HepG2 (cell line): Measurements from ENCODE around the gene MAP3K3. TPM values are rescaled to one million over a fixed set of nuclear protein-coding genes. Genes with fewer than 3 reads are reported as not detected.

Experiments
- ATAC-seq: fragments of 200-7000 bp; cut with Tn5 transposase; 3 replicates; pipeline ENCODE4 v1.9.1; 2020; ENCODE audit warnings: mild to moderate bottlenecking, moderate library complexity
- BruUV-seq: library from RNA; stranded (reverse); fragments of 400-500 nt; replicated peaks from 2 replicates; lab custom pipeline; 2021; lab: Mats Ljungman, UMichigan
- CTCF ChIA-PET: fragments of 300-600 bp; formaldehyde crosslinking; extraction: SDS; loops from one replicate; lab custom pipeline; 2021; ENCODE audit warnings: low total read pairs, inconsistent platforms, low intra/inter-chr PET ratio; lab: Yijun Ruan, JAX
- POLR2A ChIA-PET: fragments of 350-600 bp; sonication (Branson Sonifier 250); formaldehyde crosslinking; loops from one replicate; lab custom pipeline; 2020; ENCODE audit warnings: antibody characterized with exemption, inconsistent platforms; lab: Yijun Ruan, JAX
- DNase-seq: peaks from one replicate; pipeline ENCODE4 v3.0.0-alpha.2; 2015; ENCODE audit warnings: low spot score
- FAIRE-seq: peaks from 3 replicates; lab custom pipeline; 2011; peaks lifted over from hg19 to GRCh38; lab: Jason Lieb, UNC
- H2AFZ ChIP-seq: one replicate; pipeline ENCODE4 v1.6.1; 2011; ENCODE audit warnings: low read length, inconsistent platforms
- H3K27ac ChIP-seq: fragments of 300-600 bp; 3 replicates; pipeline ENCODE4 v1.8.0; 2011; ENCODE audit warnings: mixed run types, mild to moderate bottlenecking, mixed read lengths, low read length, inconsistent platforms; ENCODE audit not compliant: insufficient read depth; ENCODE audit errors: extremely low read length
- H3K27me3 ChIP-seq, 2 experiments: fragments of 200-600 bp in 1 of 2; 2 replicates in 1 of 2; 3 replicates in 1 of 2; pipeline versions ENCODE4 v1.6.0 to v1.8.0; 2011; ENCODE audit warnings: low read length in 2 of 2, mild to moderate bottlenecking in 2 of 2, moderate library complexity in 2 of 2, inconsistent platforms in 1 of 2; ENCODE audit not compliant: insufficient read depth in 2 of 2, control insufficient read depth in 1 of 2
- H3K36me3 ChIP-seq, 2 experiments: fragments of 200-600 bp in 1 of 2; replicated peaks in 1 of 2; 2 replicates in 1 of 2; 3 replicates in 1 of 2; pipeline versions ENCODE4 v1.5.1 to v1.8.0; 2011; ENCODE audit warnings: low read length in 2 of 2, inconsistent platforms in 1 of 2; ENCODE audit not compliant: insufficient read depth in 2 of 2, control insufficient read depth in 1 of 2
- H3K4me1 ChIP-seq: 2 replicates; pipeline ENCODE4 v1.5.1; 2012; ENCODE audit warnings: low read length, inconsistent platforms; ENCODE audit not compliant: insufficient read depth
- H3K4me2 ChIP-seq: 2 replicates; pipeline ENCODE4 v1.6.0; 2011; ENCODE audit warnings: low read depth, low read length, inconsistent platforms
- H3K4me3 ChIP-seq, 3 experiments: fragments of 200-600 bp in 1 of 3; sonication (generic), shearing (Covaris generic) in 1 of 3; replicated peaks in 1 of 3; 2 replicates each; pipeline ENCODE4 v1.5.1; 2011 to 2016; ENCODE audit warnings: low read length in 3 of 3, inconsistent platforms in 2 of 3, low read depth in 2 of 3, mild to moderate bottlenecking in 2 of 3, control low read depth in 1 of 3, mixed read lengths in 1 of 3; ENCODE audit not compliant: insufficient read depth in 1 of 3
- H3K79me2 ChIP-seq: one replicate; pipeline ENCODE4 v1.6.1; 2011; ENCODE audit warnings: low read length, inconsistent platforms; ENCODE audit not compliant: insufficient read depth
- H3K9ac ChIP-seq: 2 replicates; pipeline ENCODE4 v1.6.0; 2011; ENCODE audit warnings: mild to moderate bottlenecking, low read depth, low read length, inconsistent platforms; ENCODE audit not compliant: insufficient read depth
- H3K9me3 ChIP-seq: 2 replicates; pipeline ENCODE4 v1.5.1; 2012; ENCODE audit warnings: mild to moderate bottlenecking, low read length
- H4K20me1 ChIP-seq: 2 replicates; pipeline ENCODE4 v1.6.0; 2011; ENCODE audit warnings: inconsistent platforms, mild to moderate bottlenecking, low read length, moderate library complexity; ENCODE audit not compliant: insufficient read depth
- AKNA ChIP-seq: sonication (generic); formaldehyde crosslinking; IDR thresholded peaks from 2 replicates; pipeline ENCODE4 v1.4.0; 2020; ENCODE audit warnings: missing genetic modification reagents, borderline replicate concordance
- YEATS4 ChIP-seq: sonication (generic); formaldehyde crosslinking; IDR thresholded peaks from 2 replicates; pipeline ENCODE4 v1.4.0; 2020; ENCODE audit warnings: missing genetic modification reagents, borderline replicate concordance
- ZFP82 ChIP-seq: sonication (generic); formaldehyde crosslinking; IDR thresholded peaks from 2 replicates; pipeline ENCODE4 v1.5.1; 2020; ENCODE audit warnings: mild to moderate bottlenecking, missing genetic modification reagents, borderline replicate concordance
- WGBS: methylation state at CpG from one replicate; pipeline ENCODE4 v1.1.6; 2017; ENCODE audit warnings: low lambda C conversion rate; 5-methylcytosine and 5-hydroxymethylcytosine counted together
- in situ Hi-C: cut with HindIII; loops from 2 replicates; pipeline ENCODE4 v1.10.0; 2017; ENCODE audit warnings: low pct_unique_long_range_greater_than_20kb; ENCODE audit not compliant: extremely low pct_ligation_motif_present
- intact Hi-C: fragments of 100-400 bp; cut with micrococcal nuclease; formaldehyde crosslinking; loops from one replicate; pipeline ENCODE4 v1.10.0; 2022; ENCODE audit not compliant: unreplicated experiment
- polyA plus RNA-seq, 8 experiments: library from polyadenylated mRNA; depleted of rRNA in 3 of 8; stranded (reverse) in 7 of 8; unstranded in 1 of 8; fragments of >200 nt; fragmentation: Illumina TruSeq in 4 of 8; extraction: Trizol in 4 of 8; gene quantifications; 2 replicates each; pipeline versions ENCODE4 v1.2.1 to v1.2.3, GENCODE V29; 2011 to 2016; ENCODE audit warnings: low read depth in 4 of 8, missing spikeins in 1 of 8, mixed read lengths in 1 of 8; ENCODE audit not compliant: insufficient read depth in 1 of 8
- total RNA-seq, 5 experiments: library from RNA; depleted of rRNA; stranded (reverse); fragments of >200 nt; fragmentation: Illumina TruSeq; extraction: Trizol; gene quantifications; 2 replicates each; pipeline ENCODE4 v1.2.3, GENCODE V29; 2016; ENCODE audit warnings: low read depth in 1 of 5

Gene MAP3K3
- total and polyA plus RNA-seq, 2 of the 13 experiments (the other 11 are each of a cell fraction or from before 2014, with no cell fraction given), result 17.7 to 21.8 TPM

GRCh38 chr17:63646488-63646806 lies 24.2 kb downstream of the MAP3K3 start:
- 94% methylated on average over 1 of the region's 1 CpG for WGBS
- FAIRE-seq (no peak), ATAC-seq (no peak)
- H4K20me1 ChIP-seq, result no peaks in the 10 kb centered on the region
- POLR2A ChIA-PET, result no interaction called here
- H2AFZ ChIP-seq, result no peak overlapping the region
- H3K9ac ChIP-seq, result no peak overlapping the region
- in situ Hi-C loops, result no loop called here
- no peaks in the 10 kb centered on the region for H3K4me1 ChIP-seq
- no peak overlapping the region for H3K27ac ChIP-seq
- TF ChIP-seq AKNA (no peak), YEATS4 (CRISPR knock-in tag) (no peak), ZFP82 (no peak)
- TF ChIP-seq, all 625 proteins: peak for 0
- intact Hi-C loops, result no loop called here
- Histone ChIP-seq H3K36me3 (peaks cover 2 to 26% of the 10 kb centered on the region in 2 experiments; a peak in 3 of 5 replicates), H3K79me2 (no peaks in the 10 kb centered on the region), H3K4me3 (no peak overlapping the region), H3K27me3 (no peaks in the 10 kb centered on the region), H3K9me3 (no peaks in the 10 kb centered on the region), H3K4me2 (no peak overlapping the region)
- no TSS peak for BruUV-seq
- CTCF ChIA-PET, result no interaction called here
- no peak for DNase-seq
